ENCODE results near the gene PLA2G4B.

GRCh38 chr15:41817781-41818180, 20.9 kb upstream of the PLA2G4B start:
- TF ChIP-seq EZH2phosphoT487 (IDR thresholded peaks at IDR 0.05; ENCODE audit: insufficient read depth, low read depth) (no peak), EZH2 (IDR thresholded peaks at IDR 0.05; ENCODE audit: insufficient read depth, poor library complexity, severe bottlenecking) (no peak)
